DMS53 treated with DMSO at 0.1 percent for 48 hours (cell line): ENCODE measurements around the gene SENP6.
"Not testable (repeated sequence)": the region's sequence is repeated elsewhere in the genome, so short reads cannot be mapped to it uniquely, and the experiment has no call there.

ENCODE experiments used
- DNase-seq: peaks from one replicate; lab custom pipeline; 2025; ENCODE audit not compliant: unreplicated experiment; lab: John Stamatoyannopoulos, UW

SENP6 gene

GRCh38 chr6:75601304-75602245, at the start of gene SENP6:
Gene SENP6, plus strand, starts transcription at chr6:75601880. Its CDS starts 645 bp downstream, at chr6:75602525.
- peak; percentile 61 for DNase-seq

GRCh38 chr6:75556240-75556639, 45.4 kb upstream of the SENP6 start:
- no peak for DNase-seq

GRCh38 chr6:75557068-75557467, 44.6 kb upstream of the SENP6 start:
- no peak for DNase-seq

GRCh38 chr6:75563032-75563431, 38.6 kb upstream of the SENP6 start:
- DNase-seq, result peak; percentile 62

GRCh38 chr6:75566137-75566767, 35.4 kb upstream of the SENP6 start:
- no peak for DNase-seq

GRCh38 chr6:75568100-75568499, 33.6 kb upstream of the SENP6 start:
- DNase-seq, result no peak

GRCh38 chr6:75568965-75569364, 32.7 kb upstream of the SENP6 start:
- DNase-seq, result no peak

GRCh38 chr6:75570671-75571070, 31.0 kb upstream of the SENP6 start:
- not testable (repeated sequence) for DNase-seq

- no peak for DNase-seq
These were observed 29.6 kb upstream of the SENP6 start for GRCh38 chr6:75572072-75572471.

GRCh38 chr6:75579951-75580350, 21.7 kb upstream of the SENP6 start:
- no peak for DNase-seq

- no peak for DNase-seq
These were observed 20.4 kb upstream of the SENP6 start for GRCh38 chr6:75581231-75581630.

- DNase-seq, result not testable (repeated sequence)
These were observed 17.1 kb upstream of the SENP6 start for GRCh38 chr6:75584552-75584951.

- DNase-seq, result no peak
These were observed 12.7 kb upstream of the SENP6 start for GRCh38 chr6:75588948-75589347.

GRCh38 chr6:75590370-75590769, 11.3 kb upstream of the SENP6 start:
- no peak for DNase-seq

- DNase-seq, result not testable (repeated sequence)
These were observed 5.3 kb upstream of the SENP6 start for GRCh38 chr6:75596380-75596779.

- no peak for DNase-seq
These were observed 912 bp upstream of the SENP6 start for GRCh38 chr6:75600768-75601167.

- peak; percentile 43 for DNase-seq
These were observed 796 bp downstream of the SENP6 start for GRCh38 chr6:75602246-75603105.

- DNase-seq, result peak; percentile 22
These were observed 1.4 kb downstream of the SENP6 start for GRCh38 chr6:75603106-75603420.

- no peak for DNase-seq
These were observed 2.6 kb downstream of the SENP6 start for GRCh38 chr6:75604294-75604693.

GRCh38 chr6:75605635-75606034, 4.0 kb downstream of the SENP6 start:
- DNase-seq, result no peak

- DNase-seq, result no peak
These were observed 6.6 kb downstream of the SENP6 start for GRCh38 chr6:75608304-75608703.
